GM12878 (cell line): Measurements from ENCODE around the gene RAN. TPM values are rescaled to one million over a fixed set of nuclear protein-coding genes. Genes with fewer than 3 reads are reported as not detected.

Source experiments
- BHLHE40 ChIP-seq, 2 experiments: fragments of 450-650 bp in 1 of 2; IDR thresholded peaks; 2 replicates each; pipeline ENCODE4 v1.6.1; 2011 to 2017; ENCODE audit warnings: low read depth in 2 of 2, borderline replicate concordance in 1 of 2, improper control_type of control experiment in 1 of 2, low read length in 1 of 2, mild to moderate bottlenecking in 1 of 2
- BRCA1 ChIP-seq: IDR thresholded peaks from 2 replicates; pipeline ENCODE4 v1.6.1; 2011; ENCODE audit warnings: low read depth, low read length, improper control_type of control experiment
- CBX5 ChIP-seq: sonication (generic); IDR thresholded peaks from 2 replicates; pipeline ENCODE4 v1.6.1; 2016; ENCODE audit warnings: low read depth, moderate library complexity, mild to moderate bottlenecking, inconsistent platforms
- EGR1 ChIP-seq, 2 experiments: IDR thresholded peaks; 1 replicate in 1 of 2; 2 replicates in 1 of 2; pipeline ENCODE4 v1.6.1; 2011 to 2012; ENCODE audit warnings: low read depth in 2 of 2, low read length in 2 of 2, borderline replicate concordance in 1 of 2, mild to moderate bottlenecking in 1 of 2, moderate library complexity in 1 of 2
- ESRRA ChIP-seq: IDR thresholded peaks from 2 replicates; pipeline ENCODE4 v1.6.1; 2012; ENCODE audit warnings: mild to moderate bottlenecking, low read length, improper control_type of control experiment
- FOXK2 ChIP-seq: fragments of 450-650 bp; IDR thresholded peaks from 2 replicates; pipeline ENCODE4 v1.6.1; 2017; ENCODE audit warnings: mild to moderate bottlenecking, moderate library complexity
- IKZF1 ChIP-seq: fragments of 450-650 bp; conservative IDR thresholded peaks from 2 replicates; pipeline ENCODE4 v1.6.1; 2017; ENCODE audit warnings: antibody characterized with exemption, mild to moderate bottlenecking
- IRF4 ChIP-seq: IDR thresholded peaks from 2 replicates; pipeline ENCODE4 v1.6.1; 2011; ENCODE audit warnings: low read depth, low read length
- IRF5 ChIP-seq: fragments of 450-650 bp; IDR thresholded peaks from 2 replicates; pipeline ENCODE4 v1.6.1; 2017; ENCODE audit warnings: borderline replicate concordance
- KDM1A ChIP-seq: fragments of 200-600 bp; sonication (generic); IDR thresholded peaks from 2 replicates; pipeline ENCODE4 v1.6.1; 2016; ENCODE audit warnings: borderline replicate concordance
- MTA2 ChIP-seq: fragments of 450-650 bp; IDR thresholded peaks from 2 replicates; pipeline ENCODE4 v1.6.1; 2016; ENCODE audit warnings: low read depth, mild to moderate bottlenecking, moderate library complexity
- NFYB ChIP-seq: IDR thresholded peaks from 2 replicates; pipeline ENCODE4 v1.6.1; 2011; ENCODE audit warnings: low read depth, mild to moderate bottlenecking, low read length, improper control_type of control experiment, moderate library complexity; ENCODE audit not compliant: insufficient read depth
- NR2C2 ChIP-seq: IDR thresholded peaks from 2 replicates; pipeline ENCODE4 v1.6.1; 2011; ENCODE audit warnings: borderline replicate concordance, low read depth; ENCODE audit not compliant: control insufficient read depth, insufficient read length
- NR2F1 ChIP-seq: fragments of 450-650 bp; conservative IDR thresholded peaks from 2 replicates; pipeline ENCODE4 v1.6.1; 2017; ENCODE audit warnings: mild to moderate bottlenecking
- NRF1 ChIP-seq: conservative IDR thresholded peaks from 2 replicates; pipeline ENCODE4 v1.6.1; 2011; ENCODE audit warnings: mild to moderate bottlenecking, low read depth, low read length, improper control_type of control experiment
- POLR2AphosphoS5 ChIP-seq: IDR thresholded peaks from 2 replicates; pipeline ENCODE4 v1.6.1; 2011; ENCODE audit warnings: mild to moderate bottlenecking, low read length, inconsistent platforms
- PRDM15 ChIP-seq: fragments of 450-650 bp; formaldehyde crosslinking; IDR thresholded peaks from 2 replicates; pipeline ENCODE4 v1.4.0; 2020; ENCODE audit warnings: mild to moderate bottlenecking, moderate library complexity
- RCOR1 ChIP-seq: conservative IDR thresholded peaks from 2 replicates; pipeline ENCODE4 v1.6.1; 2012; ENCODE audit warnings: low read depth, low read length, improper control_type of control experiment
- RFX5 ChIP-seq: IDR thresholded peaks from 2 replicates; pipeline ENCODE4 v1.6.1; 2011; ENCODE audit warnings: low read depth, low read length, improper control_type of control experiment
- SMAD5 ChIP-seq: IDR thresholded peaks from 2 replicates; pipeline ENCODE4 v1.6.1; 2016; ENCODE audit warnings: antibody characterized with exemption, low read depth
- SPI1 ChIP-seq: IDR thresholded peaks from 2 replicates; pipeline ENCODE4 v1.6.1; 2011; ENCODE audit warnings: low read depth, mild to moderate bottlenecking, low read length, moderate library complexity, borderline replicate concordance; ENCODE audit not compliant: insufficient read depth
- SREBF2 ChIP-seq: IDR thresholded peaks from 2 replicates; pipeline ENCODE4 v1.6.1; 2012; ENCODE audit warnings: mild to moderate bottlenecking, low read length
- SRF ChIP-seq, 2 experiments: IDR thresholded peaks; 2 replicates each; pipeline ENCODE4 v1.6.1; 2011; ENCODE audit warnings: low read depth in 2 of 2, low read length in 2 of 2, mild to moderate bottlenecking in 1 of 2, moderate library complexity in 1 of 2
- SUZ12 ChIP-seq: fragments of 200-600 bp; sonication (generic); IDR thresholded peaks from one replicate; pipeline ENCODE4 v1.6.1; 2018; ENCODE audit warnings: antibody characterized with exemption, mild to moderate bottlenecking; ENCODE audit not compliant: unreplicated experiment
- YY1 ChIP-seq: IDR thresholded peaks from 2 replicates; pipeline ENCODE4 v1.6.1; 2011; ENCODE audit warnings: low read depth, mild to moderate bottlenecking, low read length
- ZNF217 ChIP-seq: fragments of 450-650 bp; IDR thresholded peaks from 2 replicates; pipeline ENCODE4 v1.6.1; 2017; ENCODE audit warnings: antibody characterized with exemption, mild to moderate bottlenecking
- polyA plus RNA-seq, 11 experiments: library from polyadenylated mRNA; depleted of rRNA in 4 of 11; unstranded in 6 of 11; stranded (reverse) in 5 of 11; fragments of >200 nt; fragmentation: Nextera tagmentation in 4 of 11; fragmentation: Illumina TruSeq in 1 of 11; extraction: Ambion mirVana in 4 of 11; extraction: Trizol in 1 of 11; gene quantifications; 1 replicate in 1 of 11; 2 replicates in 10 of 11; pipeline versions ENCODE4 v1.2.1 to v1.2.3, GENCODE V29; 2011 to 2016; ENCODE audit warnings: inconsistent platforms in 2 of 11, missing spikeins in 2 of 11, low read depth in 1 of 11
- total RNA-seq, 4 experiments: library from RNA; depleted of rRNA in 3 of 4; stranded (reverse); fragments of >200 nt in 3 of 4; fragmentation: Illumina TruSeq in 1 of 4; extraction: Trizol in 1 of 4; gene quantifications; 2 replicates each; pipeline versions ENCODE4 v1.2.1 to v1.2.3, GENCODE V29; 2013 to 2021

The RAN gene
- total and polyA plus RNA-seq, 10 of the 15 experiments (the other 5 are each of a cell fraction or from before 2014, with no cell fraction given), result 1,598 to 3,769 (median 2,845) TPM

GRCh38 chr12:130916241-130916911 lies 44.5 kb downstream of the RAN start (continued):
- no peak for TF ChIP-seq CBX5
- no peak for TF ChIP-seq POLR2AphosphoS5
- 0 out of 4 replicates have a peak, but pooled peaks of 1 of the 2 experiments have one; percentile 7 for TF ChIP-seq SRF (IDR thresholded peaks at IDR 0.05; ENCODE audit: low read depth in 2 of 2, low read length in 2 of 2)
- no peak for TF ChIP-seq SPI1
- TF ChIP-seq NR2C2, result no peak
- TF ChIP-seq SMAD5, result no peak
- peak; percentile 76 for TF ChIP-seq YY1
- no peak for TF ChIP-seq FOXK2
- no peak for TF ChIP-seq MTA2
- no peak for TF ChIP-seq KDM1A
- TF ChIP-seq RCOR1, result no peak
- no peak for TF ChIP-seq IRF4
- no peak for TF ChIP-seq IRF5
- no peak for TF ChIP-seq NFYB
- TF ChIP-seq BRCA1, result no peak
- no peak for TF ChIP-seq SREBF2
- TF ChIP-seq ESRRA, result no peak
- TF ChIP-seq NRF1, result no peak
- TF ChIP-seq ZNF217, result no peak
- TF ChIP-seq SUZ12, result no peak
- 0 out of 4 replicates have a peak, but pooled peaks of 1 of the 2 experiments have one; percentile 7 for TF ChIP-seq BHLHE40 (IDR thresholded peaks at IDR 0.05; ENCODE audit: borderline replicate concordance in 1 of 2, low read depth in 2 of 2, low read length in 1 of 2)
- TF ChIP-seq NR2F1, result no peak
- no peak for TF ChIP-seq IKZF1
- no peak for TF ChIP-seq PRDM15 (CRISPR knock-in tag)
- TF ChIP-seq RFX5, result no peak
- no peak for TF ChIP-seq EGR1 (IDR thresholded peaks at IDR 0.05; ENCODE audit: borderline replicate concordance in 1 of 2, low read depth in 2 of 2, low read length in 2 of 2)
